ENCODE data around the gene CPVL.

- peak in 1 of 11 experiments; percentile 12 for TF ChIP-seq CTCF (IDR thresholded peaks at IDR 0.05 in 8 of 11, conservative IDR thresholded peaks at IDR 0.05 in 3 of 11)
- no peak for TF ChIP-seq POLR2A (IDR thresholded peaks at IDR 0.05)
- TF ChIP-seq POLR2AphosphoS5 (IDR thresholded peaks at IDR 0.05): peak in 1 of 3 donors; percentile 28
Observed at GRCh38 chr7:29146888-29147609, 712 bp upstream of the CPVL start.
